Measurements from ENCODE around the gene GSTK1. TPM values are rescaled to one million over a fixed set of nuclear protein-coding genes. Genes with fewer than 3 reads are reported as not detected.
A peak's percentile ranks its signal among the peaks of the same experiment; 100 is the strongest.
"Not testable (repeated sequence)": the region's sequence is repeated elsewhere in the genome, so short reads cannot be mapped to it uniquely, and the experiment has no call there.

The GSTK1 gene
- polyA plus RNA-seq, 1 donor from 2014 or later, result 329 TPM

DNA sequence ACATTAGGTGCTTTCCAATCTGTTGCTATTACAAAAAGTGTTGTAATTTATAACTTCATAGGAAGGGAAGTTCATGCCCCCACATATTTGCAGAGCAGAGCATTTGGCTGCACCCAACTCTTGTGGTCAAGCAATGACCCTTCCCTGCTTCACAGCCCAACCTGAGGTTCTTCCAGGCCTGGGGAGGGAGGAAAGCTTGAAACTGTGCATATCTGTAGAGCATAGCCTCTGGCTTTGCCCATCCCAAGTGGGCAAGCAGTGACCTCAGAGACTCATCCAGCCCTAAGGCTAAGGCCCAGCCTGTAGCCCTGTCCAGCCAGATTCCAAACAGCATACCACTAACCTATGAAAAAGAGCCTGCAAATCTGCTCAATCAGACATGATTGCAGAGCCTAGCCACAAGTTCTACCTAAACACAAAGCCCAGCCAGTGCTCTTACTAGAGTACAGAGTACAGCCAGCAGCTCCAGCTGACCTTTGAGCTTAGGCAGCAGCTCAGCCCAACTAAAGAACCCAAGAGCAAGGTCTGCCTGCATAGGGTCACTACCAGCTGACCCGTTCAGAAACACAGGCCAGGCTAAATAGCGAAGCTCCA, 14.4 kb upstream of the GSTK1 start:
- peaks cover 30 to 53% (median 47%) of the 10 kb centered on the region in 3 donors for H3K4me1 Mint-ChIP-seq

DNA sequence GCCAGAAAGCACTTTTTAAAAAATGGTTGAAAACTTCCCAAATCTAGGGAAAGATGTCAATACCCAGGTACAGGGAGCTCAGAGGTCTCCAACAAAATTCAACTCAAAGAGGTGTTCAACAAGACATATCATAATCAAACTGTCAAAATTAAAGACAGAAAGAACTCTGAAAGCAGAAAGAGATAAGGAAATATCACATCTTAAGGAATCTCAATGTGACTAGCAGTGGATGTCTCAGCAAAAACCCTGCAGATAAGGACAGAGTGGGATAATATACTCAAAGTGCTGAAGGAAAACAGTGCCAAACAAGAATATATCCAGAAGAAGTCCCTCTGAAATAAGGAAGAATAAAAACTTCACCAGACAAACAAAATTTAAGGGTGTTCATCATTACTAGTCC, 13.0 kb upstream of the GSTK1 start:
- H3K27me3 Mint-ChIP-seq, result peaks cover 1% of the 10 kb centered on the region
- H3K27ac Mint-ChIP-seq, result peak overlapping the region in 2 of 3 donors; percentile 60 to 79
- peaks cover 34 to 59% (median 50%) of the 10 kb centered on the region in 3 donors for H3K4me1 Mint-ChIP-seq
- H3K9me3 Mint-ChIP-seq, result peaks cover 1 to 12% (median 9%) of the 10 kb centered on the region in 3 donors
- peak overlapping the region in 2 of 4 donors; percentile 10 to 69 for H3K4me3 Mint-ChIP-seq
- peaks cover 11% of the 10 kb centered on the region for H3K36me3 Mint-ChIP-seq

More for the DNA sequence above, 14.4 kb upstream of the GSTK1 start:
- Mint-ChIP-seq H3K27ac (peak overlapping the region in 1 of 3 donors; percentile 60), H3K9me3 (peaks cover 1 to 9% (median 6%) of the 10 kb centered on the region in 3 donors), H3K4me3 (peak overlapping the region in 2 of 4 donors; percentile 12 to 47), H3K36me3 (peaks cover 8% of the 10 kb centered on the region), H3K27me3 (peaks cover 1% of the 10 kb centered on the region)

DNA sequence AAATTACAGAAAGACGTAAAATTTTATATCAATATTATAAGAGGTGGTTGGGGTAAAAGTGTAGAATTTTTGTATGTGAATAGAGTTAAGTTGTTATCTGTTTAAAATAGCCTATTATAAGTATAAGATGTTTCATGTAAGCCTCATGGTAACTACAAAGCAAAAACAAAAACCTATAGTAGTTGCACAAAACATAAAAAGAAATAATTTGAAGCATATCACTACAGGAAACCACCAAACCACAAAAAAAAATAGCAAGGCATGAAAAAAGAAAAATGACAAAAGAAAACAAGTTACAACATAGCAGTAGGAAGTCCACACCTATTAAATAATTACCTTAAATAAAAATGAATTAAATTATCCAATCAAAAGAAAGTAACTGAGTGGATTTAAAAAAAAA, 12.4 kb upstream of the GSTK1 start:
- Mint-ChIP-seq H3K4me3 (peak overlapping the region in 3 of 4 donors; percentile 10 to 87 (median 31)), H3K27ac (peak overlapping the region in 2 of 3 donors; percentile 47 to 79), H3K9me3 (peaks cover 1 to 12% (median 9%) of the 10 kb centered on the region in 3 donors), H3K27me3 (peaks cover 1% of the 10 kb centered on the region), H3K36me3 (peaks cover 13% of the 10 kb centered on the region), H3K4me1 (peaks cover 40 to 57% (median 49%) of the 10 kb centered on the region in 3 donors)

DNA sequence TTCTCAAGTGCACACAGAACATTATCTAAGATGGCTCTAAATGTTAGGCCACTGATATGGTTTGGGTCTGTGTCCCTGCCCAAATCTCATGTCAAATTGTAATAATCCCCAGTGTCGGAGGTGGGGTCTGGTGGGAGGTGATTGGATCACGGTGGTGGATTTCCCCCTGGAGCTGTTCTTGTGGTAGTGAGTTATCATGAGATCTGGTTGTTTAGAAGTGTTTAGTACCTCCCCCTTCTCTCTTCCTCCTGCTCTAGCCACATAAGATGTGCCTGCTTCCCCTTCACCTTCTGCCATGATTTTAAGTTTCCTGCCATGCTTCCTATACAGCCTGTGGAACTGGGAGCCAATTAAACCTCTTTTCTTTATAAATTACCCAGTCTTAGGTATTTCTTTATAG, 11.2 kb upstream of the GSTK1 start:
- Mint-ChIP-seq H3K9me3 (peaks cover 1 to 12% (median 9%) of the 10 kb centered on the region in 3 donors), H3K27me3 (peaks cover under 1% of the 10 kb centered on the region), H3K4me3 (peak overlapping the region in 3 of 4 donors; percentile 1 to 65 (median 9)), H3K36me3 (peaks cover 13% of the 10 kb centered on the region), H3K27ac (peak overlapping the region; percentile 24 to 79 (median 32)), H3K4me1 (peaks cover 49 to 56% (median 50%) of the 10 kb centered on the region in 3 donors)

DNA sequence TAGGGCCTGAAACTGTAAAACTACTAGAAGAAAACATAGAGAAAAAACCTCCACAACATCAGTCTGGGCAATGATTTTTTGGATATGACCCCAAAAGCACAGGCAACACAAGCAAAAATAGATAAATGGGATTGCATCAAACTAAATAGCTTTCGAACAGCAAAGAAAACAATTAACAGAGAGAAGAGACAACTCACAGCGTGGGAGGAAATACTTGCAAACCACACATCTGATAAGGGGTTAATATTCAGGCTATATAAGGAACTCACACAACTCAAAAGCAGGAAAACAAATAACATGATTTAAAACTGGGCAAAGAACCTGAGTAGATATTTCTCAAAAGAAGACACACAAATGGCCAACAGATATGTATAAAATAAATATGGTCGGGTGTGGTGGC, 7.7 kb upstream of the GSTK1 start:
- Mint-ChIP-seq H3K4me3 (peak overlapping the region in 2 of 4 donors; percentile 6 to 44), H3K9me3 (peaks cover 1 to 7% (median 5%) of the 10 kb centered on the region in 3 donors), H3K27me3 (no peaks in the 10 kb centered on the region), H3K36me3 (peaks cover 8% of the 10 kb centered on the region), H3K4me1 (peaks cover 56 to 67% (median 61%) of the 10 kb centered on the region in 3 donors), H3K27ac (peak overlapping the region; percentile 89 to 95 (median 94))

DNA sequence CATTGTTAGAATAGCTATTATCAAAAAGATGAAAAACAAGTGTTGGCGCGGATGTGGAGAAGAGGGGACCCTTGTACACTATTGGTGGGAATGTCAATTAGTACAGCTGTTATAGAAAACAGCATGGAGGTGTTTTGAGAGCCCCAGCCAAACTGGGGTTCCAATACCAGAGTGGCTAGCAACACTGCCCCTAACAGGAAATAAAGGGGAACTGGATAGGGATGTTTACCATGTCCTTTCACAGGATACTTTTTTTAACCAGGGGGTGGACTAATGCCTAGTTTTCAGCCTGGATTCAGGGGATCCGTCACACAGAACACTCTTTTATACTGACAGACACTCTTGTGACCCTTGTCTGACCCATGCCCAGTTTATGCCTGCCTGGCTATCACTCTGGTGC, 6.9 kb upstream of the GSTK1 start:
- peak overlapping the region; percentile 94 to 97 (median 95) for H3K27ac Mint-ChIP-seq
- peak overlapping the region in 3 of 4 donors; percentile 40 to 84 (median 44) for H3K4me3 Mint-ChIP-seq
- peaks cover 51 to 61% (median 57%) of the 10 kb centered on the region in 3 donors for H3K4me1 Mint-ChIP-seq
- H3K9me3 Mint-ChIP-seq, result peaks cover 1 to 7% (median 3%) of the 10 kb centered on the region in 3 donors
- H3K36me3 Mint-ChIP-seq, result peaks cover 8% of the 10 kb centered on the region
- no peaks in the 10 kb centered on the region for H3K27me3 Mint-ChIP-seq

DNA sequence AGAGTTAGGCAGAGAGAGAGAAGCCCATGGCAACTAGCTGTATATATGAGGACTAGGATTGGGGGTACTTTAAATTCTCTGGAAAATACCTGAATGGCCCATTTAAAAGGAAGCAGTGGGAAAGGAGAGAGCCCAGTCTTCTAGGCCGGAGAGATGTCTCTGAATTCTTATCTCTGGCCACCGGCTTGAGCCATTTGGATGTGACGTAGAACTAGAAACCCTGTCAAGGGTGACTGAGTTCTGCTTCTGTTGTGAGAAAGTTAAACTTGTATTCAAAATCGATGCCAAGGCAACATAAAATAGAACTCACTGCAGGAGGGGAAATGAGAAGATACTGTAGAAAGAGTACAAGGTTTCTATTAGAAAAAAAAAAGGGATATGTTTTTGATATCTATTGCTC, 6.3 kb upstream of the GSTK1 start:
- Mint-ChIP-seq H3K4me3 (peak overlapping the region; percentile 23 to 84 (median 42)), H3K9me3 (peaks cover 1 to 7% (median 3%) of the 10 kb centered on the region in 3 donors), H3K36me3 (peaks cover 8% of the 10 kb centered on the region), H3K27me3 (no peaks in the 10 kb centered on the region), H3K4me1 (peaks cover 48 to 59% (median 54%) of the 10 kb centered on the region in 3 donors), H3K27ac (peak overlapping the region; percentile 94 to 97 (median 95))

DNA sequence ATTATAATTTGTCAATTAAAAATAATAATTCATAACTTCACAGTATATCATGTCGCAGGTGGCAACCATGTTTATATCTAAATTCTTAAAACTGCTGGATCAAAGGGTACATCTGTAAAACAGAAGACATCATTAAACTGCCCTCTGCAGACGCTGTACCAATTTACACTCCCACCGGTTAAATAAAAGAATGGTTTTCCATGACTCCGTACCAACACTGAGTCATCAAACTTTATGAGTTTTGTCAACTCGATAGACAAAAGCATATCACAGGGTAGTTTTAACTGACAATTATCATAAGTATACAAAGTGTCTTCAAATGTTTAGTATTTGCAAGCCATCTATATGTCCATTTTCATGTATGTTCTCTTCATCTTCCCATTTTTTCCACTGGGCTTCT, 5.7 kb upstream of the GSTK1 start:
- peaks cover 1 to 7% (median 3%) of the 10 kb centered on the region in 3 donors for H3K9me3 Mint-ChIP-seq
- H3K27ac Mint-ChIP-seq, result peak overlapping the region in 2 of 3 donors; percentile 88 to 95
- peaks cover 8% of the 10 kb centered on the region for H3K36me3 Mint-ChIP-seq
- H3K27me3 Mint-ChIP-seq, result no peaks in the 10 kb centered on the region
- peaks cover 46 to 56% (median 51%) of the 10 kb centered on the region in 3 donors for H3K4me1 Mint-ChIP-seq
- peak overlapping the region in 2 of 4 donors; percentile 44 to 68 for H3K4me3 Mint-ChIP-seq

DNA sequence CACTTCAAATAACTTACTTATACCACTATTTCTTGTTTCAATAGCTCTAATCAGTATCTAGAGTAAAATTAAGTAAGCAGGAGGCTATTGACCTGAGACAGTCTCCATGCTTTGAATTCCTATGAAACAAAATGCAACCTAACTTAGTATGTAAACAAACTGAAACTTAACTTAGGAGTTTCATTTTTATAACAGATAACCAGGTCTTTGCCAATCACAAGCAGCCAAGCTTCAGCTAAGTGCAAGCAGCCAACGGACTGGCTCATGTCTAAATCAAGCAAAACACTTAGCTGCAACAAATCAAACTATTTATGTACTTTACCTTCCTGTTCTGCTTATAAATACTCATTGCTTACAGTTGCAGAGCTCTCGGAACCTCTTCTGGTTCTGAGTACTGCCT, 4.4 kb upstream of the GSTK1 start:
- no peaks in the 10 kb centered on the region for H3K27me3 Mint-ChIP-seq
- H3K9me3 Mint-ChIP-seq, result peaks cover 0 to 6% (median 0%) of the 10 kb centered on the region in 3 donors
- H3K4me3 Mint-ChIP-seq, result peak overlapping the region; percentile 69 to 93 (median 86)
- H3K27ac Mint-ChIP-seq, result peak overlapping the region; percentile 86 to 94 (median 93)
- peaks cover 5% of the 10 kb centered on the region for H3K36me3 Mint-ChIP-seq
- H3K4me1 Mint-ChIP-seq, result peaks cover 46 to 59% (median 50%) of the 10 kb centered on the region in 3 donors

DNA sequence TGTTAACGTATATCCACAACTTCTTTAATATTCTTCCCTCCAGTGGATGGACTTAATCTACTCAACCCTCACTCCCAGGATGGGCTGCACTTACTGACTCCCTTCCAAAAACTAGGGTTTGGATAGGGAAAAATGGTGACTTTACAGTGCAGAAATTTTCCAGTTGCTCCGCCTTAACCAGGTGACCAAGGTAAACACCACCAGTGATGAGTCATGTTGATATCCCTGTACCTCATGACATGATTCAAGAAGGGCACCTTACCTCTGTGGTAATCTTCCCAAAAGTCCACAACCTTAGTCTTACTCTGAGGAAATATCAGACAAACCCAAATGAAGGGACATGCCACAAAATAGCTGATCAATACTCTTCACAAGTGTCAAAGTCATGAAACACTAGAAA, 3.5 kb upstream of the GSTK1 start:
- peak overlapping the region; percentile 86 to 94 (median 93) for H3K27ac Mint-ChIP-seq
- peaks cover 50 to 63% (median 58%) of the 10 kb centered on the region in 3 donors for H3K4me1 Mint-ChIP-seq
- no peaks in the 10 kb centered on the region for H3K9me3 Mint-ChIP-seq
- peak overlapping the region in 2 of 4 donors; percentile 88 to 93 for H3K4me3 Mint-ChIP-seq
- H3K27me3 Mint-ChIP-seq, result no peaks in the 10 kb centered on the region
- peaks cover 2% of the 10 kb centered on the region for H3K36me3 Mint-ChIP-seq

DNA sequence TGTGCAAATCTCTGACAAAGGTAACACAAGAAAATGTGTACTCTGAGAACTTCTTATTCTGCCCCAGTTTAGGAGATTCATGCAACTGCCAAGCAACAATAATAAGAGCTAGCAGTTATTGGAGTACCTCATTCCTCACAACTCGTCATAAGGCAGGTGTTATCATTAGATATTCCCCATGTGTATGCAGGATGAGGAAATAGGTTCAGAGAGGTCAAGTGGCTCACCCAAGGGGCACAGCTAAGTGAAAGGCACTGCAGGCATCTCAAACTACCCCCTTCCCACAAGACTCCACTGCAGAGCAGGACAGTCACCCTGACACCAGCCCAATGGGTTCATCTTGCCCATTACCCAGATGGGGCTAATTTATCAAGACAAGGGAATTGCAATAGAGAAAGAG, 1.3 kb upstream of the GSTK1 start:
- Mint-ChIP-seq H3K27ac (peak overlapping the region in 2 of 3 donors; percentile 27 to 84), H3K4me1 (peaks cover 46 to 55% (median 51%) of the 10 kb centered on the region in 3 donors), H3K36me3 (no peaks in the 10 kb centered on the region), H3K9me3 (no peaks in the 10 kb centered on the region), H3K27me3 (no peaks in the 10 kb centered on the region), H3K4me3 (peak overlapping the region; percentile 34 to 97 (median 66))

DNA sequence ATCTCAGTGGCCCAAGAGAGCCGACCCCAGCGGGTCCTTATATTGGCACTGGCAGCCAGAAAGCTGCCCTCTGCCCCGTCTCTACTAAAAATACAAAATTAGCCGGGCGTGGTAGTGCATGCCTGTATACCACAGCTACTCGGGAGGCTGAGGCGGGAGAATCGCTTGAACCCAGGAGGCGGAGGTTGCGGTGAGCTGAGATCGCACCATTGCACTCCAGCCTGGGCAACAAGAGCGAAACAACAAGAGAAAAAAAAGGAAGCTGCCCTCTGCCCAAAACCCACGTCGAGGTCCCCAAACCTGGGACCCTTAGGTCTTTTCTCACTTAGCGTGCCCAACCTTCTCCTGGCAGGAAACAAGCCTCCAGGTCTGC, 941 bp downstream of the GSTK1 start:
- Mint-ChIP-seq H3K27ac (peak overlapping the region; percentile 76 to 98 (median 93)), H3K4me1 (peaks cover 38 to 39% (median 38%) of the 10 kb centered on the region in 3 donors), H3K4me3 (peak overlapping the region; percentile 91 to 97 (median 95))
- not testable (repeated sequence) for H3K27me3 Mint-ChIP-seq, H3K9me3 Mint-ChIP-seq, H3K36me3 Mint-ChIP-seq

DNA sequence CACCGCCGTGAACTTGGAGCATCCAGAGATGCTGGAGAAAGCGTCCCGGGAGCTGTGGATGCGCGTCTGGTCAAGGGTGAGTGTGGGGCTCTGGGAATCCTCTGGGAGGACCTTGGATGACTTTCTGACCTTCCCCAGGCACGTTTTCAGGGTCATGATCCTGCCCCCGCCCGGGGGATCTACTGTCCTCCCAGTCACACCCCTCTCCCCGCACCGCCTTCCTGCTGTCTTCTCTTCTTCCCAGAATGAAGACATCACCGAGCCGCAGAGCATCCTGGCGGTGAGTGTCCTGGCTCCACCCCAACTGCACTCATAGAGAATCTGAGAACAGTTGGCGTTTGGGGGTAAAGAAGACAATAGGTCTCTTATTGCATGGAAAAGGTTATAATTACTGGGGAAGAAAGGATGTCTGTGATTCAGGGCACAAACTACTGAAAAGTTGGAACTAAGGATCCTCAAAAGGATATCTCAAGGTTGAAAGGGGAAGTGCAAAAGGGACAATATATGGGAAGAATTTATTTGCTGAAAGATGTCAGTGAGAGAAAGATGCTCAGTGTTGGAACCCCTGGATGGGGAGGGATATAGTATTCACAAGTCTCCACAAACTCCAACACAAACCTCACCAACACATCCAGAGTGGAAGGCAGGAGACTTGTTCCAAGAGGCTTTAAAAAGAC, 1.9 kb downstream of the GSTK1 start:
- H3K27ac Mint-ChIP-seq, result peak overlapping the region; percentile 61 to 98 (median 93)
- no peaks in the 10 kb centered on the region for H3K9me3 Mint-ChIP-seq
- H3K4me1 Mint-ChIP-seq, result peaks cover 30 to 34% (median 31%) of the 10 kb centered on the region in 3 donors
- H3K4me3 Mint-ChIP-seq, result peak overlapping the region; percentile 58 to 97 (median 95)
- H3K27me3 Mint-ChIP-seq, result no peaks in the 10 kb centered on the region
- no peaks in the 10 kb centered on the region for H3K36me3 Mint-ChIP-seq

DNA sequence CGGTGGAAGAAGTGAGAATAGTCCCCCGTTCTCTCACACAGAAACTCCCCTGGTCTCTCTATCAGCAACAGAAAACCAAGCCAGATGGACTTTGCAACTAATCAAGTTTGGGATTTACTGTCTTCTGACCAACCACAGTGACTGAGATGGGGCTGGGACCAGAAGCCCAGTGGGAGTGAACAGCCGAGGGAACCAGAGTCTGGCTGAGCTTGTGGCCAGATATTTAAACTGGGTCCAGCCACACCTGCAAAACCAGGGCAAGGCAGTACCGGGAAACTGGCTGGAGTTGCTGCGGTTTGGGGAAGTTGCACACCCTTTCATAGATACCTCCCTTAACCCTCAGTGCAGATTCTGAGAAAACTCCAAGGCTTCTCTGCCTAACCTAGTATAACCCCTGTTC, 6.0 kb downstream of the GSTK1 start:
- peak overlapping the region in 1 of 3 donors; percentile 41 for H3K27ac Mint-ChIP-seq
- peaks cover 1% of the 10 kb centered on the region for H3K36me3 Mint-ChIP-seq
- H3K9me3 Mint-ChIP-seq, result no peaks in the 10 kb centered on the region
- H3K4me1 Mint-ChIP-seq, result peaks cover 16 to 25% (median 19%) of the 10 kb centered on the region in 3 donors
- H3K27me3 Mint-ChIP-seq, result no peaks in the 10 kb centered on the region
- peak overlapping the region in 1 of 4 donors; percentile 70 for H3K4me3 Mint-ChIP-seq

DNA sequence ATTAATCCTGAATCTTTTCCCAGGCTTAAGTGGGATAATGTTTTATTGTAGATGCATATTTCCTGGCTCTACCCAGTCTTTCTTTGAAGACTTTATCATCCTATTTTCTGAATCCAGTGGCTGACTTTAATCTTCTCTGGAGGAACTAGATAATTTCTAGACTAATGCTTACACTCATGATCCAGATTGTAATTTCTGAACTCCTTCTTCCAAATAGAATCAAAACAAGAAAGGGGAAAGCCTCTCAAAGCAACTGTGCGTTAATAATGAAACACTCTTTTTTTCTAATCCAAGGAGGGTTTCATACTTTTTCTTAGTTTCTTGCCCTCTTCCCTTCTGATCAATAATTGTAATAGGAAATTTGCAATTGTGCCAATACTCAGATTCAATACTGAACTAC, 8.0 kb downstream of the GSTK1 start:
- H3K27me3 Mint-ChIP-seq, result no peaks in the 10 kb centered on the region
- H3K4me1 Mint-ChIP-seq, result peaks cover 1 to 11% (median 5%) of the 10 kb centered on the region in 3 donors
- peak overlapping the region in 1 of 3 donors; percentile 39 for H3K27ac Mint-ChIP-seq
- no peaks in the 10 kb centered on the region for H3K9me3 Mint-ChIP-seq
- H3K4me3 Mint-ChIP-seq, result no peak overlapping the region
- H3K36me3 Mint-ChIP-seq, result peaks cover 1% of the 10 kb centered on the region
